ENCODE measurements around the gene OR5K2. TPM values are rescaled to one million over a fixed set of nuclear protein-coding genes. Genes with fewer than 3 reads are reported as not detected.
A peak's percentile ranks its signal among the peaks of the same experiment; 100 is the strongest.

OR5K2 gene
- total and polyA plus RNA-seq, 9 donors, result 0.10 to 0.18 TPM; not detected in 7

GRCh38 chr3:98519351-98519750, 21.9 kb downstream of the OR5K2 start:
- 100% methylated on average over 1 of the region's 1 CpG for WGBS (ENCODE audit: insufficient coverage)
- Histone ChIP-seq H3K4me1 (ENCODE audit: control insufficient read depth, insufficient read depth, low read length) (peaks cover 5% of the 10 kb centered on the region), H3K9me3 (replicated peaks; ENCODE audit: control insufficient read depth, low read depth, low read length) (no peaks in the 10 kb centered on the region), H3K36me3 (ENCODE audit: control insufficient read depth, insufficient read depth, low read length) (peaks cover 18% of the 10 kb centered on the region), H3K27ac (ENCODE audit: low read length) (no peak overlapping the region), H3K27me3 (ENCODE audit: control insufficient read depth, insufficient read depth, low read length) (no peaks in the 10 kb centered on the region), H3K4me3 (ENCODE audit: low read length) (no peak overlapping the region)
- no peak for DNase-seq

- DNase-seq, result peak; percentile 76
These were observed 24.5 kb downstream of the OR5K2 start for GRCh38 chr3:98521897-98522543.

GRCh38 chr3:98522544-98523281, 25.2 kb downstream of the OR5K2 start, which contains the start of gene CLDND1:
Gene CLDND1 (minus strand): TSS chr3:98522902. CDS start chr3:98521424, 1,478 bp downstream.
- Histone ChIP-seq H3K4me3 (ENCODE audit: low read length) (peak within 1 kb of the TSS; percentile 80), H3K27ac (ENCODE audit: low read length) (peak within 1 kb of the TSS; percentile 98), H3K4me1 (ENCODE audit: control insufficient read depth, insufficient read depth, low read length) (peaks cover 5% of the 10 kb centered on the region), H3K9me3 (replicated peaks; ENCODE audit: control insufficient read depth, low read depth, low read length) (no peaks in the 10 kb centered on the region), H3K27me3 (ENCODE audit: control insufficient read depth, insufficient read depth, low read length) (no peaks in the 10 kb centered on the region), H3K36me3 (ENCODE audit: control insufficient read depth, insufficient read depth, low read length) (peaks cover 12% of the 10 kb centered on the region)
- under 1% methylated on average over 47 of the region's 63 CpGs for WGBS (ENCODE audit: insufficient coverage)
- DNase-seq, result peak; percentile 99

More at GRCh38 chr3:98521897-98522543, 24.5 kb downstream of the OR5K2 start:
- Histone ChIP-seq H3K4me1 (ENCODE audit: control insufficient read depth, insufficient read depth, low read length) (peaks cover 5% of the 10 kb centered on the region), H3K27me3 (ENCODE audit: control insufficient read depth, insufficient read depth, low read length) (no peaks in the 10 kb centered on the region), H3K36me3 (ENCODE audit: control insufficient read depth, insufficient read depth, low read length) (peaks cover 12% of the 10 kb centered on the region), H3K27ac (ENCODE audit: low read length) (peak overlapping the region; percentile 98), H3K4me3 (ENCODE audit: low read length) (peak overlapping the region; percentile 80), H3K9me3 (replicated peaks; ENCODE audit: control insufficient read depth, low read depth, low read length) (no peaks in the 10 kb centered on the region)
- 0% methylated on average over 4 of the region's 16 CpGs for WGBS (ENCODE audit: insufficient coverage)

DNA sequence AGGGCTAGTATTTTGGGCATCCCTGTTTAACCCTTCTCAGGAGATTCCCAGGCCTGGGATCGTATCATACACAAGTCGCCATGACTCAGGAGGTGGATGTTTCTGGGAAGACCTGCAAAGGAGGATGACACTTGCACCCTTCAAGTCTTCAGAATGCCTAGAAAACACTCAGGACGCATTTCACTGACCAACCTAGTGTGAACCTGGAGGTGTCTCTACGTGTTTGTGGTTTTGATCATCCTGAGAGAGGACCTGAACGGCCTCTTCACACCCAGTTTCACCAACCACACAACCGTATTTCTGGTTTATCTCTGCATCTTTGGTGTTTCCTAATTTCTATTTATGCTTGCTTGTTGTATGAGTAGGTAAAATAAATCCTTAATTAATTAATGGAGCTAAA, 28.0 kb downstream of the OR5K2 start:
- no peaks in the 10 kb centered on the region for H3K9me3 ChIP-seq (replicated peaks; ENCODE audit: control insufficient read depth, low read depth, low read length)
- no peak for DNase-seq
- 83% methylated on average over 1 of the region's 6 CpGs for WGBS (ENCODE audit: insufficient coverage)
- no peak overlapping the region for H3K27ac ChIP-seq (ENCODE audit: low read length)
- H3K27me3 ChIP-seq (ENCODE audit: control insufficient read depth, insufficient read depth, low read length), result peaks cover 4% of the 10 kb centered on the region
- peaks cover 2% of the 10 kb centered on the region for H3K36me3 ChIP-seq (ENCODE audit: control insufficient read depth, insufficient read depth, low read length)
- peaks cover 5% of the 10 kb centered on the region for H3K4me1 ChIP-seq (ENCODE audit: control insufficient read depth, insufficient read depth, low read length)
- H3K4me3 ChIP-seq (ENCODE audit: low read length), result no peak overlapping the region

DNA sequence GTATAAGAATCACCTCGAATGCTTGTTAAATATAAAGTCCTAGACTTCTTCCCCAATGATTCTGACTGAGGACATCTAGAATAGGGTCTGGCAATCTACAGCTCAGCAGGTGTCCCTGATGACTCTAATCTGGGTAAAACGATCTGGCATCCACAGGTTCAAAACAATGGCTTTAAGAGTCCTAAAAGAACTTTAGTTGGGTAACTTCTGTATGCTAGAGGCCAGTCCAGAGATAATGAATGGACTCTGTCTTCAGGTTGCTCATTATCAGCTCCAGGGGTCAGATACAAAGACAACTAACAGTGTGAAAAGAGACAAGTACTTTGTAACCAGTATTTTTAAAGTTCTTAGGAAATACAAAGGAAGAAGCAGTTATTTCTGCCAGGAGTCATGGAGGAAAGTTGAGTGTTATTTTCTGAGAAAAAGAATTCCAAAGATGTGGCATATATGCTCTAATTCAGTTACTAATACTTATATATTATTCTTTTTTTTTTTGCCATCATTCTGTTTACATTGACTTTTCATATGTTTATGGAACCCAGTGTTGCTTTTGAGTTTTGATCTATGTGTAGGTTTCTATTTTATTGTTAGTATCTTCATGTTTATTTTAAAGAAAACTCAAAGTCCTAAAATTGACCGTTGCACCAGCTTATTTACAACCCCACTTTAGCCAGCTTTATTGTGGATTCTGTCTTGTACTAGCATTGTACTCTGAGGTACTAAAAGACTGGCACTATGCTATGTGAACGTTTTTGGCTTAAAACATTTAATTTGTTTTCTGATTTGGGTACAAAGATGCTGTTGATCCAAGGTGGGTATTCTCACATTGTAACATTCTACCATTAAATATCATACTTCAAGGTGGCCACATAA, 31.2 kb downstream of the OR5K2 start:
- no peak overlapping the region for H3K27ac ChIP-seq (ENCODE audit: low read length)
- H3K4me3 ChIP-seq (ENCODE audit: low read length), result no peak overlapping the region
- no peaks in the 10 kb centered on the region for H3K9me3 ChIP-seq (replicated peaks; ENCODE audit: control insufficient read depth, low read depth, low read length)
- no peaks in the 10 kb centered on the region for H3K4me1 ChIP-seq (ENCODE audit: control insufficient read depth, insufficient read depth, low read length)
- peaks cover 4% of the 10 kb centered on the region for H3K27me3 ChIP-seq (ENCODE audit: control insufficient read depth, insufficient read depth, low read length)
- no peak for DNase-seq
- WGBS (ENCODE audit: insufficient coverage), result 0% methylated on average over 1 of the region's 4 CpGs
- no peaks in the 10 kb centered on the region for H3K36me3 ChIP-seq (ENCODE audit: control insufficient read depth, insufficient read depth, low read length)

GRCh38 chr3:98529856-98530459, 32.5 kb downstream of the OR5K2 start:
- no peak for DNase-seq
- WGBS (ENCODE audit: insufficient coverage), result 92% methylated on average over 4 of the region's 8 CpGs
- H3K36me3 ChIP-seq (ENCODE audit: control insufficient read depth, insufficient read depth, low read length), result no peaks in the 10 kb centered on the region
- no peaks in the 10 kb centered on the region for H3K9me3 ChIP-seq (replicated peaks; ENCODE audit: control insufficient read depth, low read depth, low read length)
- no peaks in the 10 kb centered on the region for H3K4me1 ChIP-seq (ENCODE audit: control insufficient read depth, insufficient read depth, low read length)
- H3K27me3 ChIP-seq (ENCODE audit: control insufficient read depth, insufficient read depth, low read length), result peaks cover 4% of the 10 kb centered on the region
- no peak overlapping the region for H3K4me3 ChIP-seq (ENCODE audit: low read length)
- H3K27ac ChIP-seq (ENCODE audit: low read length), result no peak overlapping the region

DNA sequence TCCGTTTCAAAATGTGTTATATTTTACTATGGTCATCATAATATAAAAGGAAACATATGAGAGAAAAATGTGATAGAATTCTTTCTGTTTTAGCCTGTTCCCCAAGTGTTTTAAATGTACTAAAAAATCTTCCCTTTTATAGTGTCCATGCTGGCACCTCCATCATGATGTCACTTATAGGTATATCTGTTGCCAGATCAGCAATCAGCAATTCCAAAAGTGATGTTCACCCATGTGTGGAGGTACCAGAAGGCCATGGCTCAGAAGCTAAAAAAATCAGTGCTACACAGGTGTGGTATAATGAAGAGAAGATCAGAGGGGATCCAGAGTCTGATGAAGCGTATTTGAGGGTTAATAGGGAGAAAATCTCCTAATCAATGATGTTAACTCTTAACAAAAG, 33.2 kb downstream of the OR5K2 start:
- H3K27me3 ChIP-seq (ENCODE audit: control insufficient read depth, insufficient read depth, low read length), result peaks cover 4% of the 10 kb centered on the region
- H3K4me3 ChIP-seq (ENCODE audit: low read length), result no peak overlapping the region
- no peaks in the 10 kb centered on the region for H3K9me3 ChIP-seq (replicated peaks; ENCODE audit: control insufficient read depth, low read depth, low read length)
- no peak overlapping the region for H3K27ac ChIP-seq (ENCODE audit: low read length)
- H3K4me1 ChIP-seq (ENCODE audit: control insufficient read depth, insufficient read depth, low read length), result no peaks in the 10 kb centered on the region
- no CpG with 5 or more reads among the region's 2 CpGs for WGBS (ENCODE audit: insufficient coverage)
- DNase-seq, result no peak
- no peaks in the 10 kb centered on the region for H3K36me3 ChIP-seq (ENCODE audit: control insufficient read depth, insufficient read depth, low read length)

DNA sequence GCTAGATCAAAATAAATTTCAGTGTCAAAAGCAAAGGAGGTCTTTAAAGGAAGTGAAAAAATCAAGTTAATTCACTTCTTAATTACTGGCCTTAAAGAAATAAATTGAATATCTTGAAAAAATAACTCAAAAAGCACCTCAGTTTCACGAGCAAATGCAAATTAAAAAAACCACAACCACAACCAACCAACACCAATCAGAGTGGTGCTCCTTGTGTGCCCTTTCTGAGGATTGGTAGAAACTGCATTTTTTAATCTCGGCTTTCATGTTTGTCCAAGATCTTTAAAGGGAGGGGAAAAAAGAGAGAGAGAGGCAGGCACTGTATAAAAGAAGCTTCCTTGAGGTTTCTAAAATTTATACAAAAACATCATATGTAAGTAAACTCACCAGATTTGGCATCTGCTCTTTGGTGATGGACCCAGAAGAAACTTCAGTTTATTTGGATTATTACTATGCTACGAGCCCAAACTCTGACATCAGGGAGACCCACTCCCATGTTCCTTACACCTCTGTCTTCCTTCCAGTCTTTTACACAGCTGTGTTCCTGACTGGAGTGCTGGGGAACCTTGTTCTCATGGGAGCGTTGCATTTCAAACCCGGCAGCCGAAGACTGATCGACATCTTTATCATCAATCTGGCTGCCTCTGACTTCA, 34.3 kb downstream of the OR5K2 start, which contains the start of gene GPR15:
Gene GPR15 (plus strand): TSS at position 357 of the 653 bp plus-strand sequence. CDS start 56 bp downstream, at position 413.
- Histone ChIP-seq H3K27ac (ENCODE audit: low read length) (no peak within 1 kb of the TSS), H3K4me1 (ENCODE audit: control insufficient read depth, insufficient read depth, low read length) (no peaks in the 10 kb centered on the region), H3K4me3 (ENCODE audit: low read length) (no peak within 1 kb of the TSS), H3K27me3 (ENCODE audit: control insufficient read depth, insufficient read depth, low read length) (peaks cover 4% of the 10 kb centered on the region), H3K36me3 (ENCODE audit: control insufficient read depth, insufficient read depth, low read length) (no peaks in the 10 kb centered on the region), H3K9me3 (replicated peaks; ENCODE audit: control insufficient read depth, low read depth, low read length) (no peaks in the 10 kb centered on the region)
- WGBS (ENCODE audit: insufficient coverage), result 85% methylated on average over 5 of the region's 7 CpGs
- DNase-seq, result no peak

DNA sequence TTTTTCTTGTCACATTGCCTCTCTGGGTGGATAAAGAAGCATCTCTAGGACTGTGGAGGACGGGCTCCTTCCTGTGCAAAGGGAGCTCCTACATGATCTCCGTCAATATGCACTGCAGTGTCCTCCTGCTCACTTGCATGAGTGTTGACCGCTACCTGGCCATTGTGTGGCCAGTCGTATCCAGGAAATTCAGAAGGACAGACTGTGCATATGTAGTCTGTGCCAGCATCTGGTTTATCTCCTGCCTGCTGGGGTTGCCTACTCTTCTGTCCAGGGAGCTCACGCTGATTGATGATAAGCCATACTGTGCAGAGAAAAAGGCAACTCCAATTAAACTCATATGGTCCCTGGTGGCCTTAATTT, 34.8 kb downstream of the OR5K2 start:
- Histone ChIP-seq H3K27ac (ENCODE audit: low read length) (no peak overlapping the region), H3K36me3 (ENCODE audit: control insufficient read depth, insufficient read depth, low read length) (no peaks in the 10 kb centered on the region), H3K27me3 (ENCODE audit: control insufficient read depth, insufficient read depth, low read length) (peaks cover 4% of the 10 kb centered on the region), H3K4me1 (ENCODE audit: control insufficient read depth, insufficient read depth, low read length) (no peaks in the 10 kb centered on the region), H3K4me3 (ENCODE audit: low read length) (no peak overlapping the region), H3K9me3 (replicated peaks; ENCODE audit: control insufficient read depth, low read depth, low read length) (no peaks in the 10 kb centered on the region)
- 85% methylated on average over 5 of the region's 5 CpGs for WGBS (ENCODE audit: insufficient coverage)
- no peak for DNase-seq
